ENCODE results near the gene CNIH4. TPM values are rescaled to one million over a fixed set of nuclear protein-coding genes. Genes with fewer than 3 reads are reported as not detected.

The CNIH4 gene
- total RNA-seq, 2 experiments from 2014 or later = 41.3 to 43.7 TPM

Small RNAs within 50 kb of the gene (microRNA-seq; reads per million reads assigned to microRNA genes)
- gene MIR4742 = 5.7 reads per million, percentile 7 among the genes with 10 or more reads in this experiment

Other genes with a start within 250 kb of the CNIH4 start
- 10 to 100 TPM; 26.4 to 28.4 TPM for gene FBXO28, start 242.8 kb upstream of the CNIH4 start, total RNA-seq
- gene DEGS1, start 173.6 kb upstream of the CNIH4 start, total RNA-seq = 10 to 100 TPM; 71.3 to 77.2 TPM
- gene NVL, start 26.7 kb upstream of the CNIH4 start, total RNA-seq = 10 to 100 TPM; 48.5 to 56.2 TPM
- 10 to 100 TPM; 63.8 to 66.2 TPM for gene WDR26, start 77.9 kb downstream of the CNIH4 start, total RNA-seq

All from activated CD8-positive, alpha-beta T cell treated with anti-CD3 and anti-CD28 coated beads, Interleukin-2, amount 10 ng/mL, durations not matched to agents 7 days and 5 days (primary cell).